Embryonic facial prominence (tissue), 1 donor: ENCODE results near the gene MCRIP1.

Experiments
- DNase-seq: peaks from one replicate; pipeline ENCODE4 v3.0.0-alpha.2; 2016; ENCODE audit errors: extremely low spot score

The MCRIP1 gene

GRCh38 chr17:81860756-81861568, 27.9 kb upstream of the MCRIP1 start:
- peak; percentile 100 for DNase-seq

- no peak for DNase-seq
Measured at GRCh38 chr17:81859906-81860755, 27.0 kb upstream of the MCRIP1 start, which contains the start of gene P4HB. P4HB (minus strand) TSS chr17:81860535; CDS start chr17:81860471, 64 bp downstream.

GRCh38 chr17:81858967-81859905, 26.1 kb upstream of the MCRIP1 start:
- DNase-seq = no peak

GRCh38 chr17:81858170-81858966, 25.3 kb upstream of the MCRIP1 start:
- no peak for DNase-seq

GRCh38 chr17:81854974-81855774, 22.1 kb upstream of the MCRIP1 start:
- DNase-seq = no peak

- DNase-seq = no peak
Measured at GRCh38 chr17:81852237-81852636, 19.1 kb upstream of the MCRIP1 start.

GRCh38 chr17:81851423-81851822, 18.3 kb upstream of the MCRIP1 start:
- DNase-seq = no peak

- DNase-seq = no peak
Measured at GRCh38 chr17:81849457-81849856, 16.4 kb upstream of the MCRIP1 start.

GRCh38 chr17:81846743-81847689, 13.9 kb upstream of the MCRIP1 start:
- DNase-seq = no peak

- no peak for DNase-seq
Measured at GRCh38 chr17:81845881-81846742, 13.0 kb upstream of the MCRIP1 start.

- no peak for DNase-seq
Measured at GRCh38 chr17:81845361-81845760, 12.3 kb upstream of the MCRIP1 start.

- no peak for DNase-seq
Measured at GRCh38 chr17:81844887-81845286, 11.8 kb upstream of the MCRIP1 start.

GRCh38 chr17:81844327-81844851, 11.3 kb upstream of the MCRIP1 start:
- no peak for DNase-seq

GRCh38 chr17:81843713-81844326, 10.7 kb upstream of the MCRIP1 start:
- DNase-seq = no peak

GRCh38 chr17:81842725-81843504, 9.8 kb upstream of the MCRIP1 start:
- no peak for DNase-seq

GRCh38 chr17:81842378-81842724, 9.3 kb upstream of the MCRIP1 start:
- no peak for DNase-seq
